ENCODE data around the gene SLC9A9.
A peak's percentile ranks its signal among the peaks of the same experiment; 100 is the strongest.

Gene SLC9A9

DNA sequence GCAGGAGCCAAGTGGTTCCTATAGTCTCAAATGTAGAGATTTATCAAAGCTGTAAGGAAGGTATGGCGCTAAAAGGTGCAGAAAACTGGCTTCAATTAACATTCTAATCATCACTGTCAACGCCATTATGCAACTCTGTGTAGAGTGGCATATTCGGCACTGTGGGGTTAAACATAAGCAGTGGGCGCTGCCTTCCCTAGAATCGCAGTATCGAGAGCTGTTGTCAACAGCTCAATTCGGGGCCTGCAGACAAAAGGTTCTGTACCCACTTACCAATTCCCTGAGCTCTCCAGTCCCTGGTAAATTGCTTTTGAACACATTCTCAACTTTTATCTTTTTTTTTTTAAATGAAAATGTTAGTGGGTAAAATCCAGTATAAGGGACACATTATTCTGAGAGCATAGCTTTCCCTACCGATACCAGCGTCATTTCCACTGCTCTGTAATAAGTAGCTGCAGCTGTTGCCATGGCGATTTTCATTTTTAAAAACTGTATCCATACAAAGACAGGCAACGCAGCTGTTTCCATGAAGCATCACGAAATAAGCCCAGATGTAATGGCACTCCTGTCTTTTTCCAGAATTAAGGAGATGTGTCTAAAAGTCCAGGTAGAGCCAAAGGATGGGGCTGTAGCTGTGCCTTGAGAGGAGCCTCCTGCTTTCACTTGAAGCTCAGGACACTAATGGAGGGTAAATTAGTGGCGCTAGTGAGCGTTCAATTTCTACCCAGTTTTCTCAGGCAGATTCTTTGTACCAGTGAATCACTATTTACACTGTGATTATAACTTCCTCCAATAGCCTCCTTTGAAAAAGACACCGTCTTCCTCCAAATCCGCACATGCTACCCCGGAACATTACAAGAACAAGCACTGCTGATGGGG lies 250.3 kb downstream of the SLC9A9 start:
- DNase-seq (ENCODE audit: low spot score) = no peak

- DNase-seq (ENCODE audit: low spot score) = no peak
Measured at GRCh38 chr3:143596957-143597642, 251.2 kb downstream of the SLC9A9 start.

- peak; percentile 56 for DNase-seq (ENCODE audit: low spot score)
Measured at GRCh38 chr3:143595456-143596077, 252.7 kb downstream of the SLC9A9 start.

DNA sequence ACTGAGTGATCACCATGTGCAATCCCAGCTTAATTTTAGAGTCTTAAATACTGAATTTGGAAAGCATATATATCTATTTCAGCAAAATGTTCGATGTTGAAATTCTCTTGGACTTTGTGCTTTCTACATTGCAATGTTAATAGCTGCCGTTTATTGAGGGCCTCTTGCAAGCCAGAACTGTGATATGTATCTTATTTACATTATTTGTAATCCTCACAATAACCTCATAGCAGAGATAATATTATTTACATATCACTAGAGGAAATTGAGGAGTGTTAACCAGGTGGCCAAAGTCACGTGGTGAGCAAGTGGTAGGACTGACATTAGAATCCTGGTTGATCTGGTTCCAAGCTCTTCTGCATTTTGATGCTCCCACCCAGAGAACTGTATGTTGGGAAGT lies 254.1 kb downstream of the SLC9A9 start:
- no peak for DNase-seq (ENCODE audit: low spot score)

- DNase-seq (ENCODE audit: low spot score) = no peak
Measured at GRCh38 chr3:143590660-143591059, 257.6 kb downstream of the SLC9A9 start.

DNA sequence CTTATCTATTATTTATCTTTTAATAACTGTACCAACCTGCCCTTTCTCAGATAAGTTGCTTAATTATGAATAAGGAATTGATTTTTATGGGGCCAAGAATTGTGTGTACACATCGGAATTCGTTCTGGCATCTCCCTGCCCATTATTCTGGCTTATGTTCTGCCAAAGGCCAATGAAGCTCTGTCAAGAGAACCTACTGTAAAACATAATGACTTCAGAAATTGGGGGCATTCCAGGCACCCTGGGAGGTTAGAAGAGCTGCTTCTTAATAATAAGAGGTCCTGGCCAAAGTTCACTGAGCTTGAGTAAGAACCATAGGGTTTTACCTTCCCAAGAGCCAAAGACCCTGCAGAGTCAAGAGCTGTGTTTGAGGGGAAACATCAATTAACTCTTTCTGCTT lies 261.7 kb downstream of the SLC9A9 start:
- DNase-seq (ENCODE audit: low spot score) = no peak

DNA sequence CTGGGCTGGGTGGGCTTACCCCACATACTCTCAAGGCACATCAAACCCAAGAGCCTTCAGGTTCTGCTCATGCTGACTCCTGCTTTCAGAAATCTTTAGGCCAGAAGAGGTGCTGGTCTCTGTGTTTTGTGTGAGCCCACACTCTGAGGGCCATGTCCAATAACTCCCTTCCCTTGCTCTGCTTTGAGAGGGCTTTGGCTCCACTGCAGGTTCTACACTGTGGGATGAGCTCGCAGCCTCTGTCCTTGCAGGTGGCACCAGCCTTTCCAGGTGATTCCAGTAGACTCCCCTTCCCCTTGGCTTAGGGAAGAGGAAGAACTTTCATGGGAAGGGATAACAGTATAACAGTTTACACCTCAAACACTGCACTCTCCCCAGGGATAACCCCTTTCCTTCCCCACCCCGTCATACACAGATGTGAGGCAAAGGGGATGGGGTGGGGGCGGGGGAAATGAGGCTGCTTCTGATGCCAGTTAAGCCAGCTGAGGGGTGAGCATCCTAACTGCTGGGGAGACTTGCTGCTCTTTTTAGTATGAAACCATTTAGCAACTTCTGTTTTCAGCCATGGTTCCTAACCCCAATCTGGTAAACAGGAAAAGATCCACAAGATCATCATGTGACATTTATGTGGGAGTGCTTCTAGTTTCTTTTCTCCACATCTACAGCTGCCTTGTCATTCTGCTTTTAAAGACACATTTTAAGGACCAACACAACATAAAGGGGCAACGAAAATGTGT lies 262.4 kb downstream of the SLC9A9 start:
- no peak for DNase-seq (ENCODE audit: low spot score)

DNA sequence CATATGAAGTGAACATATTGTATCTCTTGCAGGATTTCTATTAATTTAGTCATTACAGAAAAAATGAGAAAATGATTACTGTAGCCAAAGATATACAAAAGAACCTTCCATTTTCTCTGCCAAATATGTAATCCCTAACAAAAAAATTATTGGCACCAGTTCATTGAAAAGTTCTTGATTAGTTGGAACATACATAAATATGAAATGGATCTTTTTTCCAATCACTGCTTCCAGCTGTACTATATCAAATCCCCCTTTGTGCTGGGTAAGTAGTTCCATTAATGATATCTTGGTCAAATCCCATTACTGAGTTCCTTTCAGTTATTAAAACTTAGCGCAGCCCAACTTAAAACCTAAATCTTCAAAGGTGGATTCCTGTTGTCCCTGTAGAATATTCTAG lies 263.8 kb downstream of the SLC9A9 start:
- no peak for DNase-seq (ENCODE audit: low spot score)

DNA sequence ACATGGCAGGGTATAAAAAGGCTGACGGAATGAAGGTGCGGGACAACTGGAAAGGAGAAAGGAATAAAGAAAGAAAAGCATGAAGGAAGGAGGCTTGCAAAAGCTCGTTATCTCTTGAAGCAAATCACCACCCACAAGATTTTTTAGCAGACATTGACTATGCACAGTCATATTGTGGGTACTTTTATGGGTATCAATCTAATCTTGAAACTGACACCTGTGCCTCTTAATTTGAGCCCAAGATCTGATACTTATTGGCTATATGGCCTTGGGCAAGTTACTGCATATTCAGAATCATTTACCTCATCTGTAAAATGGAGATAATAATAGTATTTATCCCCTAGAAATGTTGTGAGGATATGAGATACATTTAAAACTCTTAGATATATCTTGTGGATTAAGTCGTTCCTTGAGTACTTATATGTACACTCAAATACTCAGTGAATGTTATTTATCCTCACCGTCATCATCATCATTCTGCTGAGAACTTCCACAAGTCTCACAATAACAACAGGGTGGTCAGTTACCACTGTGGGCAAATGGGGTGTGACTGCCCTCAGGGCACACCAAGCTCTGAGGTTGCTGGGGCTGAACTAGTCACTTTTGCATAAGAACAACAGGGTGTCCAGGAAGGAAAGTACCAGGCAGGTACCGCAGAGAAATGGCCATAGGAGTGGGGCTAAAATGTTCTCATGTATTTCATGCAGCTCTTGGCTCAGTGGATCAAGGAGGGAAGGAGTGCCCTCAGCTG lies 266.1 kb downstream of the SLC9A9 start:
- DNase-seq (ENCODE audit: low spot score) = no peak

- no peak for DNase-seq (ENCODE audit: low spot score)
Measured at GRCh38 chr3:143578810-143579435, 269.3 kb downstream of the SLC9A9 start.

DNA sequence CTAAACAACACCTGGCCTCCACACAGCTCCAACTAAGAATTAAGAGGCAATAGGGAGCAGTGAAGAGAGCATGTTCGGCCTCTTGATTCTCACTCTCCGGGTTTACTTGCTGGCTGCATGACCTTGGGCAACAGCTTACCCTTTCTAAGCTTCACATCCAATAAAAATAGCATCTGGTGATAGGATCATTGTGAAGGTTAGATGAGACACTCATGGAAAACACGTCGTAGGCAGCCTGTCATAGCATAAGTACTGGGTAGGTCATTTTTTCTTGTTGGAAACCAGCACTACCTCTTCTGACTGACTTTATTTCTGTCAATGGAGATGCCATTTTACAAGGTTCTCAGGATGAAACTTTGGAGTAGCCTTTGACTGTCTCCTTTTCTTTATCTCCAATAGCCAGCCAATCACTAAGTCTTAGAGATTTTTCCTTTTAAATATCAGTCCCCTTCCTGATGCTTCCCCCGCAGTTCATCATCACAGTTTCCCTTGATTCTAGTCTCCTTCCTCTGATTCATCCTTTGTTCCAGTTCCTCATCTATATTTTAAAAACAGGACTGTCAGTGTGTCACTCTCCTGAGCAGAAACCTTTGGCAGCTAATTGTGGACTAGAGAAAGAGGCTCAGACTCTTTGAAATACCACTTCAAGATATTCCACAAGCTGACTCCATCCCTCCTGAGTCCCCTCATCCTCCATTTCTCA lies 271.5 kb downstream of the SLC9A9 start:
- DNase-seq (ENCODE audit: low spot score) = no peak

GRCh38 chr3:143574933-143575332 lies 273.3 kb downstream of the SLC9A9 start:
- no peak for DNase-seq (ENCODE audit: low spot score)

GRCh38 chr3:143573610-143574303 lies 274.5 kb downstream of the SLC9A9 start:
- no peak for DNase-seq (ENCODE audit: low spot score)

DNA sequence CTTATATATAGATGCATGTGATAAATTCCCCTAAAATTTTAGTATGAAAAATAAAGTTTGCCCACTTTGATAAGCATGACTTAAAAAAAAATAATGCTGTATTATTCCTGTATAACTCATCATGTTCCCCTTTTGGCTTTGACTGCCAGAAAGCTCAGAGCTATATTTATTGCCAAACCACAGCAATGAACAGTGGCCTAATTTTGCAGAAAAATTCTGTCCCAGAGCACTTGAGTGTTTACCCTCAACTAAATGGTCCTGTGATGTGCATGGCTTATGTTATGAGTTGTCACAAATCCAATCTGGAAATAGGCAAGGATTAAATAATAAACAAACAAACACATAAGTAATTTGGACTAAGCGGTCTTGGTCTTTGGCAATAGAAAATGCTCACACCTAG lies 276.7 kb downstream of the SLC9A9 start:
- DNase-seq (ENCODE audit: low spot score) = no peak

- no peak for DNase-seq (ENCODE audit: low spot score)
Measured at GRCh38 chr3:143567823-143568222, 280.4 kb downstream of the SLC9A9 start.

GRCh38 chr3:143565951-143566350 lies 282.3 kb downstream of the SLC9A9 start:
- peak; percentile 9 for DNase-seq (ENCODE audit: low spot score)

- DNase-seq (ENCODE audit: low spot score) = no peak
Measured at GRCh38 chr3:143563786-143564185, 284.5 kb downstream of the SLC9A9 start.

- no peak for DNase-seq (ENCODE audit: low spot score)
Measured at GRCh38 chr3:143562789-143563188, 285.5 kb downstream of the SLC9A9 start.

GRCh38 chr3:143559296-143559695 lies 289.0 kb downstream of the SLC9A9 start:
- no peak for DNase-seq (ENCODE audit: low spot score)

DNA sequence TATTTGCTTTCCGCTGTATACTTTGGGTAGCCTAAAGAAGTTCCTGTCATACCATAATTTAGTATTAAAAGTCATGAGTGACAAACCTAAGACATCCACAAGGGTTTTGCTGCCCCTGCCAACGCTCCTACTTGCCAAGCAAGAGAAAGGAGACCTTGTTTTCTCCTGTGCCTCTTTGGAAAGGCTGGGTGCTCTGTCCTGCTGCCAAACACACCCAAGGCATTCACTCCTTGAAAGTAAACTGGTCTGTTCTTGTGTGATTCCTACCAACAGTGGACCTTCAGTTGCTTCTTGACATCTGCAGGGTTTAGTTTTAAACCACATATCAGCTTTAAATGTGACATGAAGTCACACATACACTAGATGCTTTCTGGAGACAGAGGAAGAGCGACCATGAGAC lies 295.4 kb downstream of the SLC9A9 start:
- no peak for DNase-seq (ENCODE audit: low spot score)

Measured in NAMALWA (cell line).